Lung (tissue), 12 donors: ENCODE results near the gene HMGN1. TPM values are rescaled to one million over a fixed set of nuclear protein-coding genes. Genes with fewer than 3 reads are reported as not detected.

ENCODE experiments used
- ATAC-seq: fragments of 200-7000 bp; cut with Tn5 transposase; one replicate; pipeline ENCODE4 v1.9.1; 2020; ENCODE audit warnings: moderate number of reproducible peaks; ENCODE audit not compliant: insufficient read depth, low FRiP score
- DNase-seq, 3 donors: peaks; one replicate each; pipeline ENCODE4 v3.0.0-alpha.2; 2013 to 2017
- H3K27ac ChIP-seq, 2 donors: one replicate each; pipeline ENCODE4 v1.5.1; 2013; ENCODE audit warnings: mild to moderate bottlenecking in 2 of 2, moderate library complexity in 2 of 2, control low read depth in 1 of 2, inconsistent platforms in 1 of 2, low read depth in 1 of 2, low read length in 1 of 2
- H3K27me3 ChIP-seq, 3 donors: one replicate each; pipeline ENCODE4 v1.5.1; 2013; ENCODE audit warnings: low read length in 2 of 3; ENCODE audit not compliant: control insufficient read depth in 3 of 3, insufficient read depth in 3 of 3
- H3K36me3 ChIP-seq, 4 donors: one replicate each; pipeline ENCODE4 v1.5.1; 2013; ENCODE audit warnings: low read length in 4 of 4, mild to moderate bottlenecking in 1 of 4, moderate library complexity in 1 of 4; ENCODE audit not compliant: control insufficient read depth in 4 of 4, insufficient read depth in 4 of 4
- H3K4me1 ChIP-seq, 5 donors: one replicate each; pipeline ENCODE4 v1.5.1; 2013; ENCODE audit warnings: low read length in 5 of 5, mild to moderate bottlenecking in 2 of 5, moderate library complexity in 1 of 5; ENCODE audit not compliant: control insufficient read depth in 5 of 5, insufficient read depth in 5 of 5
- H3K4me3 ChIP-seq: one replicate; pipeline ENCODE4 v1.5.1; 2013; ENCODE audit warnings: mild to moderate bottlenecking, control low read depth, moderate library complexity
- H3K9ac ChIP-seq, 2 donors: one replicate each; pipeline ENCODE4 v1.5.1; 2013; ENCODE audit warnings: low read length in 2 of 2, control low read depth in 1 of 2; ENCODE audit not compliant: insufficient read depth in 1 of 2
- H3K9me3 ChIP-seq, 4 donors: one replicate each; pipeline ENCODE4 v1.5.1; 2013; ENCODE audit warnings: low read length in 3 of 4, mild to moderate bottlenecking in 1 of 4, moderate library complexity in 1 of 4; ENCODE audit not compliant: control insufficient read depth in 4 of 4, insufficient read depth in 3 of 4
- WGBS, 2 donors: extraction: QIAGEN DNeasy Blood & Tissue Kit; methylation state at CpG; one replicate each; pipeline ENCODE4 v1.1.7; 2013; 5-methylcytosine and 5-hydroxymethylcytosine counted together
- polyA plus RNA-seq, 2 donors: library from polyadenylated mRNA; stranded (reverse); fragments of 200-250 nt; gene quantifications; one replicate each; pipeline ENCODE4 v1.2.1, GENCODE V29; 2013
- total RNA-seq, 2 donors: library from RNA; depleted of rRNA in 1 of 2; stranded (reverse); fragments of >200 nt in 1 of 2; gene quantifications; one replicate each; pipeline ENCODE4 v1.2.1, GENCODE V29; 2014 to 2021
- TF ChIP-seq, protein P1 (sequence below): IDR thresholded peaks from 2 replicates; pipeline ENCODE4 v1.5.1; 2012; ENCODE audit warnings: mild to moderate bottlenecking; ENCODE audit errors: control extremely low read depth, extremely low read depth
- donor health status: control.
- donor health status: control.
- donor health status: Bipolar disorder and iron deficiency.
- donor health status: healthy.
- donor health status: DM: yes; HTN: yes; CAD: no.

HMGN1 gene
- total and polyA plus RNA-seq, 4 donors = 124 to 375 (median 166) TPM

DNA sequence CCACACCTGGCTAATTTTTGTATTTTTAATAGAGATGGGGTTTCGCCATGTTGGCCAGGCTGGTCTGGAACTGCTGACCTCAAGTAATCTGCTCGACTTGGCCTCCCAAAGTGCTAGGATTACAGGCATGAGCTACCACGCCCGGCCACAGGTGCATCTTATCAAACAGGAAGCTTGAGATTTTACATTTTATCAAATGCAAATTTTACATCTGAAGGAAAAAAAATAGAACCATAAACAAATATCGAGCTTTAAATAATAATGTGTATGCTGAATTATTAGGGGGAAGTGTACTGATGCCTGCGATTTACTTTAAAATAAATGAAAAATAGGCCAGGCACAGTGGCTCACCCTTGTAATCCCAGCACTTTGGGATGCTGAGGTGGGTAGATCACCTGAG, 18.9 kb downstream of the HMGN1 start:
- no peak for DNase-seq
- no peak overlapping the region for H3K27ac ChIP-seq
- H3K36me3 ChIP-seq = no peaks in the 10 kb centered on the region
- 92 to 96% methylated on average over 6 of the region's 6 CpGs for WGBS, 2 donors
- no peaks in the 10 kb centered on the region for H3K27me3 ChIP-seq
- no peaks in the 10 kb centered on the region for H3K9me3 ChIP-seq
- ATAC-seq = no peak
- no peak overlapping the region for H3K4me3 ChIP-seq
- H3K9ac ChIP-seq = no peak overlapping the region
- no peaks in the 10 kb centered on the region for H3K4me1 ChIP-seq
- TF ChIP-seq, protein P1, sequence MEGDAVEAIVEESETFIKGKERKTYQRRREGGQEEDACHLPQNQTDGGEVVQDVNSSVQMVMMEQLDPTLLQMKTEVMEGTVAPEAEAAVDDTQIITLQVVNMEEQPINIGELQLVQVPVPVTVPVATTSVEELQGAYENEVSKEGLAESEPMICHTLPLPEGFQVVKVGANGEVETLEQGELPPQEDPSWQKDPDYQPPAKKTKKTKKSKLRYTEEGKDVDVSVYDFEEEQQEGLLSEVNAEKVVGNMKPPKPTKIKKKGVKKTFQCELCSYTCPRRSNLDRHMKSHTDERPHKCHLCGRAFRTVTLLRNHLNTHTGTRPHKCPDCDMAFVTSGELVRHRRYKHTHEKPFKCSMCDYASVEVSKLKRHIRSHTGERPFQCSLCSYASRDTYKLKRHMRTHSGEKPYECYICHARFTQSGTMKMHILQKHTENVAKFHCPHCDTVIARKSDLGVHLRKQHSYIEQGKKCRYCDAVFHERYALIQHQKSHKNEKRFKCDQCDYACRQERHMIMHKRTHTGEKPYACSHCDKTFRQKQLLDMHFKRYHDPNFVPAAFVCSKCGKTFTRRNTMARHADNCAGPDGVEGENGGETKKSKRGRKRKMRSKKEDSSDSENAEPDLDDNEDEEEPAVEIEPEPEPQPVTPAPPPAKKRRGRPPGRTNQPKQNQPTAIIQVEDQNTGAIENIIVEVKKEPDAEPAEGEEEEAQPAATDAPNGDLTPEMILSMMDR = no peak

DNA sequence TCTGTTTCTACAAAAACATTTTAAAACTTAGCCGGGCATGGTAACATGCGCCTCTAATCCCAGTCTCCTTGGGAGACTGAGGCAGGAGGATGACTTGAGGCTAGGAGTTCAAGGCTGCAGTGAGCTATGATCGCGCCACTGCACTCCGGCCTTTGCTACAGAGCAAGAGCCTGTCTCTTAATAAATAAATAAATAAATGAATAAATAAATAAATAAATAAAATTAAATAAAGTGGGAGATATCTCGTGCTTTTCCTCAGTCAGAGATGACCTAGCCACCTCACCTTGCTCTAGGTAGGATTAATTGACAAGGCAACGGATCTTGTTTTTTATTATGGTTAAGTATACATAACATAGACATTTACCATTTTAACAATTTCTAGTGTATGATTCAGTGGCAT, 21.2 kb downstream of the HMGN1 start:
- Histone ChIP-seq H3K4me1 (no peaks in the 10 kb centered on the region), H3K9me3 (no peaks in the 10 kb centered on the region), H3K27me3 (no peaks in the 10 kb centered on the region), H3K36me3 (no peaks in the 10 kb centered on the region), H3K9ac (no peak overlapping the region), H3K27ac (no peak overlapping the region), H3K4me3 (no peak overlapping the region)
- DNase-seq = no peak
- 97 to 98% methylated on average over 7 of the region's 7 CpGs for WGBS, 2 donors
- TF ChIP-seq, protein P1 = no peak
- no peak for ATAC-seq

DNA sequence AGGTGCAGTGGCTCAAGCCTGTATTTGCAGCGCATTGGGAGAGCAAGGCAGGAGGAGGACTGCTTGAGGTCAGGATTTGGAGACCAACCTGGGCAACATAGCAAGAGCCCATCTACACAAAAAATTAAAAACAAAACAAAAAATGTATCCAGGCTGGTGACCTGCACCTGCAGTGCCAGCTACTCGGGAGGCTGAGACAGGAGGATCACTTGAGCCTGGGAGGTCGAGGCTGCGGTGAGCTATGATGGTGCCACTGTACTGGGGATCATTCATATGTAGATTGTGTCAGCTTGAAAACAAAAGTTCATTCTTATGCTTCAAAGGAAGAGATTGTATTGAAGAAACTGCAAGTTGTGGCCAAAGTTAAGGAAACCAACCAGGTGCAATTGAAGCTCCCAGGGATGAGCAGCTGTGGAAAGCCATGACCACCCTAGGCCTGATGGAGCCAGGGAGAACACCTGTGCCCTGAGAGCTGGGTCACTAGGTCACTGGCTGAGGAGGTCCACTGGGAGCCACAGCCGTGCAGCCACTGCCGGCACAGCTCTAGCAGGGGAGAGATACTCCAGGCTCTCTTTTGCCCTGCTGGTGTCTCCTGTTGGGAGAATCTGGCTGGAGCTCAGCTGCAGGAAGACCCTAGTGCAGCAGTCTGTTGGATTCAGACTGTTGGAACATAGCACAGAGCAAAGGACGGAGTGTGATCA, 22.1 kb downstream of the HMGN1 start:
- TF ChIP-seq, protein P1 = no peak
- Histone ChIP-seq H3K9ac (no peak overlapping the region), H3K36me3 (no peaks in the 10 kb centered on the region), H3K27me3 (peaks cover 0 to 2% (median 0%) of the 10 kb centered on the region in 3 donors), H3K4me3 (no peak overlapping the region), H3K9me3 (no peaks in the 10 kb centered on the region), H3K27ac (no peak overlapping the region), H3K4me1 (no peaks in the 10 kb centered on the region)
- DNase-seq (no peak), ATAC-seq (no peak)
- 93 to 95% methylated on average over 7 of the region's 7 CpGs for WGBS, 2 donors

DNA sequence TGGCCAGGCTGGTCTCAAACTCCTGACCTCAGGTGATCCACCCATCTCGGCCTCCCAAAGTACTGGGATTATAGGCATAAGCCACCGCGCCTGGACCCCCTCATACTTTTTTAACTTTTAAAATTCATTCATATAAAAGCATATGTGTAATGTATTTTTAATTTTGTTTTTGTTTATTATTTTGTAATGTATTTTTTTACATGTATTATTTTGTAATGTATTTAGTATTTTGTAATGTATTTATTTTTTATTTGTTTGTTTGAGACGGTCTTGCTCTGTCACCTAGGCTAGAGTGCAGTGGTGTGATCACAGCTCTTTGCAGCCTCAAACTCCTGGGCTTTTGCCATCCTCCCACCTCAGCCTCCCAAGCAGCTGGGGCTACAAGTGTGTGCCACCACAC, 23.4 kb downstream of the HMGN1 start:
- TF ChIP-seq, protein P1 = no peak
- 92 to 96% methylated on average over 4 of the region's 4 CpGs for WGBS, 2 donors
- Histone ChIP-seq H3K9ac (no peak overlapping the region), H3K27ac (no peak overlapping the region), H3K4me3 (no peak overlapping the region), H3K4me1 (peaks cover 0 to 3% (median 0%) of the 10 kb centered on the region in 5 donors), H3K36me3 (no peaks in the 10 kb centered on the region), H3K27me3 (peaks cover 0 to 2% (median 0%) of the 10 kb centered on the region in 3 donors), H3K9me3 (no peaks in the 10 kb centered on the region)
- no peak for ATAC-seq
- DNase-seq = no peak
